ENCODE measurements around the gene CNPY1. TPM values are rescaled to one million over a fixed set of nuclear protein-coding genes. Genes with fewer than 3 reads are reported as not detected.

Gene CNPY1
- total and polyA plus RNA-seq, 8 donors = 0.18 TPM; not detected in 7

DNA sequence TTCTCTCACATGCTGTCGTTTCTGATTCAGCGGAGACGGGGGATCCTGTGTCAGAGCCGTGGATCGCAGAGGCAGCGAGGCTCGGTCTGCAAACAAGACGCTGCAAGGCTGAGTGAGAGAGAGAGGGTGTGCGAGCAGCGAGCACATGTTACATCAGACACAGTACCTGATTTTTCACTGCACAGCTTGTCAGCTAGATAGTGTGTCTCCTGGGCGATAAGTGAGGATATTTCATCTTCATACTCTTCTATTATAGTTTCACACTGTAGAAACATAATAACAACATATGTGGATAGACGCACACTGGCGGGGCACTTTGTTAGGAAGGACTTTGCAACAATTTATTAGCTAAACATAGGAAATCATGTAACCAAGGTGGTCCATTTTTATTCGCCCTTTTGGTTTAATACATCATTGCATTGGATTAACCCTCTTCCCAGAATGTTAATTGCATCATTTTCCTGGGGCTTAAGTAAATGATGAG lies 39.5 kb downstream of the CNPY1 start:
- Histone ChIP-seq H3K4me3 (no peak overlapping the region), H3K36me3 (no peaks in the 10 kb centered on the region), H3K4me1 (peaks cover 0 to 19% (median 12%) of the 10 kb centered on the region in 4 donors), H3K27ac (no peak overlapping the region), H3K27me3 (peaks cover 28 to 99% (median 87%) of the 10 kb centered on the region in 3 donors), H3K9me3 (peaks cover 0 to 21% (median 0%) of the 10 kb centered on the region in 4 donors)
- DNase-seq = peak in 1 of 2 donors; percentile 39
- 12 to 18% (median 16%) methylated on average over 14 of the region's 14 CpGs for WGBS, 5 donors
- intact Hi-C loops (cut with DNase I; ENCODE audit: low total_unique reads) = no loop called here
- TF ChIP-seq EP300 (IDR thresholded peaks at IDR 0.05) (no peak), POLR2A (IDR thresholded peaks at IDR 0.05) (no peak), POLR2AphosphoS5 (IDR thresholded peaks at IDR 0.05) (no peak), CTCF (IDR thresholded peaks at IDR 0.05) (no peak)

DNA sequence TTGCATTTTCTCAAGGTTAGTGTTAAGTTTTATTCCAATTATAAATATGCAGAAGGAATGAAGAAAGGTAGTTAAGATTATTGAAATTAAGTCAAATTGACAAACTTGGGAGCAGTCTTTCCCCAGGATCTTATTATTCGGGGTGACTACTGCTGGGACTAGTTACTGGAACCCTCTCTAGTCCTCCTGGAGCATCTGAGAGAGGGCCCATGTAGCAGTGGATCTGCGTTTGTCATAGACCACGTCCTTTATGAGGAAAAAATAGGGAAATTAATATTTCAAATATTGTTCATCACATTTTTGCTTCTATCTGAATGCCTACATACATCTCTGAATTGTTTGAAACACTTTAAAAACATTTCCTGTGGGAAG lies 41.0 kb downstream of the CNPY1 start:
- Histone ChIP-seq H3K27me3 (peaks cover 28 to 99% (median 85%) of the 10 kb centered on the region in 3 donors), H3K4me3 (no peak overlapping the region), H3K36me3 (no peaks in the 10 kb centered on the region), H3K9me3 (peaks cover 0 to 19% (median 0%) of the 10 kb centered on the region in 4 donors), H3K27ac (no peak overlapping the region), H3K4me1 (peaks cover 0 to 19% (median 11%) of the 10 kb centered on the region in 4 donors)
- intact Hi-C loops (cut with DNase I; ENCODE audit: low total_unique reads) = no loop called here
- no peak for DNase-seq
- WGBS, 5 donors = 16 to 38% (median 32%) methylated on average over 3 of the region's 3 CpGs
- TF ChIP-seq POLR2A (IDR thresholded peaks at IDR 0.05) (no peak), CTCF (IDR thresholded peaks at IDR 0.05) (no peak), POLR2AphosphoS5 (IDR thresholded peaks at IDR 0.05) (no peak), EP300 (IDR thresholded peaks at IDR 0.05) (no peak)

GRCh38 chr7:155497149-155497901 lies 49.0 kb downstream of the CNPY1 start:
- Histone ChIP-seq H3K4me1 (no peaks in the 10 kb centered on the region), H3K27ac (no peak overlapping the region), H3K9me3 (no peaks in the 10 kb centered on the region), H3K4me3 (no peak overlapping the region), H3K27me3 (peaks cover 4 to 92% (median 29%) of the 10 kb centered on the region in 3 donors), H3K36me3 (no peaks in the 10 kb centered on the region)
- DNase-seq = no peak
- WGBS, 5 donors = 60 to 69% (median 62%) methylated on average over 21 to 26 of the region's 26 CpGs
- TF ChIP-seq POLR2AphosphoS5 (IDR thresholded peaks at IDR 0.05) (no peak), CTCF (IDR thresholded peaks at IDR 0.05) (no peak), EP300 (IDR thresholded peaks at IDR 0.05) (no peak), POLR2A (IDR thresholded peaks at IDR 0.05) (no peak)
- intact Hi-C loops (cut with DNase I; ENCODE audit: low total_unique reads) = loop anchor here (10.0 kb wide), 1 partner anchor 57 kb away; no protein-coding TSS in a partner anchor

DNA sequence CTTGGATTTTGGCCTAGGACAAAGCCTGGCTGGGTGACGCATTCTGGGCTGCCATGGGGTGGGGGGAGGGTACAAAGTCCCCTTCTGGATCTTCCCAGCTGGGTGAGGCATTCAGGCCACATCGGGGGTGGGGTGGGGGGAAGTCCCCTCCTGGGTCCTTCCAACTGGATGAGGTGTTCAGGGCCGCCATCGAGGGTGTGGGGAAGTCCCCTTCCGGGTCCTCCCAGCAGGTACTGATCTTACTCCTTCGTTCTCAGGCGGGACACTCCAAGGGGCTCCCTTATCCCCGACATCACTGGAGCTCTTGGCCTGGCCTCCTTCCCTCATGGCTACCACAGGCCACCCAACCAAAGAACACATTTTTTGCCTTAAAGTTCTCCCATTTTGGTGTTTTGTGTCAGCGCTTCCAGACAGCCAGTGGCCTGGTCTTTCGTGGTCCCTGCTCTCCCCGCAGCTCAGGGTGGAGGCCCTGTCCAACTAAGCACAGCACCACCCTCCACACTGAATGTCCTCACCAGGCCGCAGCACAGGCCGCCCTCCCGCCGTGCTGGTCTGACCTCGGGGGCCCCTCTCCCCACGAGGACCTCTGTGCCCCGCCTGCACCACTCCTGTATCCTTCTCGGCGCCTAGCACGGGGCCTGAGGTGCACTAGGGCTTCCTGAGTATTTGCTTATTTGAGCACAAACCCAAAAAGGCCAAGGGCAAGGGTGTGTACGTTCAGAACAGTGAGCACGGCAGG lies 49.9 kb downstream of the CNPY1 start:
- intact Hi-C loops (cut with DNase I; ENCODE audit: low total_unique reads) = loop anchor here (10.0 kb wide), 1 partner anchor 58 kb away; no protein-coding TSS in a partner anchor
- H3K4me1 ChIP-seq = peaks cover 0 to 1% (median under 1%) of the 10 kb centered on the region in 4 donors
- peaks cover 4 to 90% (median 22%) of the 10 kb centered on the region in 3 donors for H3K27me3 ChIP-seq
- H3K27ac ChIP-seq = no peak overlapping the region
- no peak overlapping the region for H3K4me3 ChIP-seq
- H3K36me3 ChIP-seq = no peaks in the 10 kb centered on the region
- DNase-seq = no peak
- TF ChIP-seq EP300 (IDR thresholded peaks at IDR 0.05) (no peak), CTCF (IDR thresholded peaks at IDR 0.05) (no peak), POLR2A (IDR thresholded peaks at IDR 0.05) (no peak), POLR2AphosphoS5 (IDR thresholded peaks at IDR 0.05) (no peak)
- H3K9me3 ChIP-seq = no peaks in the 10 kb centered on the region
- WGBS, 5 donors = 74 to 82% (median 78%) methylated on average over 22 to 23 of the region's 23 CpGs

All from stomach (tissue), 9 donors.